CD8-positive, alpha-beta memory T cell (primary cell): ENCODE results near the gene ALDH8A1. TPM values are rescaled to one million over a fixed set of nuclear protein-coding genes. Genes with fewer than 3 reads are reported as not detected.
A peak's percentile ranks its signal among the peaks of the same experiment; 100 is the strongest.

Experiments
- CTCF ChIA-PET: fragments of 350-600 bp; sonication (Branson Sonifier 250); formaldehyde crosslinking; loops from one replicate; lab custom pipeline; 2021; ENCODE audit warnings: antibody characterized with exemption; lab: Charles Lee
- POLR2A ChIA-PET: fragments of 350-600 bp; sonication (Branson Sonifier 250); formaldehyde crosslinking; loops from one replicate; lab custom pipeline; 2021; ENCODE audit warnings: antibody characterized with exemption; lab: Charles Lee
- DNase-seq, 5 donors: peaks; one replicate each; pipeline versions ENCODE4 v3.0.0 to v3.0.0-alpha.2; 2020 to 2022; ENCODE audit warnings: mixed read lengths in 1 of 5
- H3K27ac ChIP-seq: one replicate; pipeline ENCODE4 v1.7.0; 2013; ENCODE audit warnings: low read depth, mild to moderate bottlenecking, low read length, moderate library complexity
- H3K27me3 ChIP-seq: 2 replicates; pipeline ENCODE4 v1.7.0; 2013; ENCODE audit warnings: low read length, mild to moderate bottlenecking; ENCODE audit not compliant: insufficient read depth, poor library complexity, severe bottlenecking
- H3K36me3 ChIP-seq: 2 replicates; pipeline ENCODE4 v1.7.0; 2013; ENCODE audit warnings: mild to moderate bottlenecking, low read length, moderate library complexity; ENCODE audit not compliant: insufficient read depth
- H3K4me1 ChIP-seq: 2 replicates; pipeline ENCODE4 v1.7.0; 2013; ENCODE audit warnings: mild to moderate bottlenecking, low read length, moderate library complexity; ENCODE audit not compliant: insufficient read depth
- H3K4me3 ChIP-seq: 2 replicates; pipeline ENCODE4 v1.7.0; 2013; ENCODE audit warnings: mild to moderate bottlenecking, low read length
- H3K9me3 ChIP-seq: 2 replicates; pipeline ENCODE4 v1.7.0; 2013; ENCODE audit warnings: mild to moderate bottlenecking, low read length
- H3K27ac Mint-ChIP-seq, 8 donors: one replicate each; pipeline ENCODE4 v1.8.0; 2020 to 2021; ENCODE audit warnings: mixed read lengths in 8 of 8, mild to moderate bottlenecking in 6 of 8, inconsistent platforms in 3 of 8, moderate library complexity in 3 of 8
- H3K27me3 Mint-ChIP-seq, 2 donors: one replicate each; pipeline ENCODE4 v1.8.0; 2020 to 2021; ENCODE audit warnings: mixed read lengths in 2 of 2, mild to moderate bottlenecking in 1 of 2, moderate library complexity in 1 of 2
- H3K36me3 Mint-ChIP-seq, 3 donors: one replicate each; pipeline ENCODE4 v1.8.0; 2020 to 2021; ENCODE audit warnings: mixed read lengths in 3 of 3, inconsistent platforms in 1 of 3, mild to moderate bottlenecking in 1 of 3
- H3K4me1 Mint-ChIP-seq, 3 donors: one replicate each; pipeline ENCODE4 v1.8.0; 2020 to 2021; ENCODE audit warnings: mixed read lengths in 3 of 3, inconsistent platforms in 1 of 3, mild to moderate bottlenecking in 1 of 3
- H3K4me3 Mint-ChIP-seq, 7 donors: one replicate each; pipeline ENCODE4 v1.8.0; 2020 to 2021; ENCODE audit warnings: mixed read lengths in 7 of 7, mild to moderate bottlenecking in 6 of 7, moderate library complexity in 4 of 7, inconsistent platforms in 2 of 7
- H3K9me3 Mint-ChIP-seq, 5 donors: one replicate each; pipeline ENCODE4 v1.8.0; 2020 to 2022; ENCODE audit warnings: mixed read lengths in 5 of 5, mild to moderate bottlenecking in 3 of 5, moderate library complexity in 2 of 5, inconsistent platforms in 1 of 5
- polyA plus RNA-seq: library from polyadenylated mRNA; unstranded; fragments of 300-500 nt; fragmentation: Illumina TruSeq; gene quantifications from one replicate; pipeline ENCODE4 v1.2.3, GENCODE V29; 2021
- total RNA-seq, 2 experiments: library from RNA; stranded (reverse); gene quantifications; one replicate each; pipeline ENCODE4 v1.2.3, GENCODE V29; 2021

ALDH8A1 gene
- total and polyA plus RNA-seq, 3 experiments from 2014 or later: 0.08 to 0.85 (median 0.82) TPM

GRCh38 chr6:134962421-134962820, 12.5 kb upstream of the ALDH8A1 start:
- POLR2A ChIA-PET: no interaction called here
- Histone ChIP-seq H3K27ac (no peak overlapping the region), H3K36me3 (peaks cover 23% of the 10 kb centered on the region), H3K4me3 (no peak overlapping the region), H3K4me1 (no peaks in the 10 kb centered on the region), H3K27me3 (no peaks in the 10 kb centered on the region), H3K9me3 (no peaks in the 10 kb centered on the region)
- Mint-ChIP-seq H3K9me3 (peaks cover 0 to 21% (median 4%) of the 10 kb centered on the region in 5 donors), H3K27me3 (no peaks in the 10 kb centered on the region), H3K4me3 (no peak overlapping the region), H3K36me3 (peaks cover 26 to 70% (median 34%) of the 10 kb centered on the region in 3 donors), H3K4me1 (no peaks in the 10 kb centered on the region), H3K27ac (no peak overlapping the region)
- CTCF ChIA-PET: no interaction called here
- DNase-seq: no peak

- Mint-ChIP-seq H3K27ac (no peak overlapping the region), H3K4me3 (no peak overlapping the region), H3K36me3 (peaks cover 26 to 60% (median 28%) of the 10 kb centered on the region in 3 donors), H3K4me1 (no peaks in the 10 kb centered on the region), H3K27me3 (no peaks in the 10 kb centered on the region), H3K9me3 (peaks cover 0 to 21% (median 4%) of the 10 kb centered on the region in 5 donors)
- no peak overlapping the region for H3K4me3 ChIP-seq
- H3K36me3 ChIP-seq: peaks cover 23% of the 10 kb centered on the region
- H3K9me3 ChIP-seq: no peaks in the 10 kb centered on the region
- H3K27ac ChIP-seq: no peak overlapping the region
- no peaks in the 10 kb centered on the region for H3K27me3 ChIP-seq
- H3K4me1 ChIP-seq: no peaks in the 10 kb centered on the region
- ChIA-PET CTCF (no interaction called here), POLR2A (no interaction called here)
- no peak for DNase-seq
Measured at GRCh38 chr6:134961366-134961765, 11.5 kb upstream of the ALDH8A1 start.

GRCh38 chr6:134959603-134960002, 9.7 kb upstream of the ALDH8A1 start:
- no peaks in the 10 kb centered on the region for H3K4me1 ChIP-seq
- H3K27me3 ChIP-seq: no peaks in the 10 kb centered on the region
- H3K4me3 ChIP-seq: no peak overlapping the region
- H3K4me3 Mint-ChIP-seq: no peak overlapping the region
- H3K9me3 Mint-ChIP-seq: peaks cover 0 to 21% (median 4%) of the 10 kb centered on the region in 5 donors
- POLR2A ChIA-PET: interaction anchor here (0.6 kb wide), 1 partner anchor 74 kb away, joined by 3 read pairs; no protein-coding TSS in a partner anchor
- H3K27ac Mint-ChIP-seq: no peak overlapping the region
- no peaks in the 10 kb centered on the region for H3K9me3 ChIP-seq
- peaks cover 19 to 45% (median 23%) of the 10 kb centered on the region in 3 donors for H3K36me3 Mint-ChIP-seq
- CTCF ChIA-PET: interaction anchor here (1.3 kb wide), 1 partner anchor 224 kb away, joined by 3 read pairs; no protein-coding TSS in a partner anchor
- H3K36me3 ChIP-seq: peaks cover 14% of the 10 kb centered on the region
- H3K27me3 Mint-ChIP-seq: no peaks in the 10 kb centered on the region
- no peak overlapping the region for H3K27ac ChIP-seq
- DNase-seq: no peak
- H3K4me1 Mint-ChIP-seq: no peaks in the 10 kb centered on the region

- DNase-seq: no peak
- H3K9me3 ChIP-seq: no peaks in the 10 kb centered on the region
- POLR2A ChIA-PET: no interaction called here
- H3K4me1 ChIP-seq: no peaks in the 10 kb centered on the region
- Mint-ChIP-seq H3K9me3 (peaks cover 0 to 19% (median 4%) of the 10 kb centered on the region in 5 donors), H3K36me3 (peaks cover 12 to 20% (median 15%) of the 10 kb centered on the region in 3 donors), H3K27ac (no peak overlapping the region), H3K4me3 (no peak overlapping the region), H3K4me1 (no peaks in the 10 kb centered on the region), H3K27me3 (no peaks in the 10 kb centered on the region)
- H3K27ac ChIP-seq: no peak overlapping the region
- H3K27me3 ChIP-seq: no peaks in the 10 kb centered on the region
- CTCF ChIA-PET: interaction anchor here (1.9 kb wide), 1 partner anchor 15 kb away, joined by 5 read pairs; no protein-coding TSS in a partner anchor
- H3K36me3 ChIP-seq: peaks cover 5% of the 10 kb centered on the region
- H3K4me3 ChIP-seq: no peak overlapping the region
Measured at GRCh38 chr6:134956676-134957075, 6.8 kb upstream of the ALDH8A1 start.

- H3K9me3 ChIP-seq: no peaks in the 10 kb centered on the region
- no peaks in the 10 kb centered on the region for H3K4me1 ChIP-seq
- no peak overlapping the region for H3K27ac Mint-ChIP-seq
- CTCF ChIA-PET: interaction anchor here (1.9 kb wide), 1 partner anchor 14 kb away, joined by 5 read pairs; no protein-coding TSS in a partner anchor
- peaks cover 0 to 13% (median 2%) of the 10 kb centered on the region in 5 donors for H3K9me3 Mint-ChIP-seq
- no peaks in the 10 kb centered on the region for H3K27me3 ChIP-seq
- H3K27ac ChIP-seq: no peak overlapping the region
- H3K36me3 ChIP-seq: peaks cover 1% of the 10 kb centered on the region
- no peak for DNase-seq
- H3K4me3 ChIP-seq: no peak overlapping the region
- POLR2A ChIA-PET: no interaction called here
- peaks cover 6 to 13% (median 8%) of the 10 kb centered on the region in 3 donors for H3K36me3 Mint-ChIP-seq
- no peaks in the 10 kb centered on the region for H3K4me1 Mint-ChIP-seq
- no peaks in the 10 kb centered on the region for H3K27me3 Mint-ChIP-seq
- H3K4me3 Mint-ChIP-seq: no peak overlapping the region
Measured at GRCh38 chr6:134956032-134956431, 6.1 kb upstream of the ALDH8A1 start.

- H3K27ac ChIP-seq: no peak overlapping the region
- H3K27ac Mint-ChIP-seq: no peak overlapping the region
- H3K27me3 Mint-ChIP-seq: no peaks in the 10 kb centered on the region
- peaks cover 0 to 3% (median 0%) of the 10 kb centered on the region in 5 donors for H3K9me3 Mint-ChIP-seq
- DNase-seq: no peak
- no peaks in the 10 kb centered on the region for H3K4me1 ChIP-seq
- ChIA-PET POLR2A (no interaction called here), CTCF (no interaction called here)
- H3K9me3 ChIP-seq: no peaks in the 10 kb centered on the region
- H3K4me1 Mint-ChIP-seq: no peaks in the 10 kb centered on the region
- H3K4me3 Mint-ChIP-seq: no peak overlapping the region
- H3K27me3 ChIP-seq: no peaks in the 10 kb centered on the region
- H3K4me3 ChIP-seq: no peak overlapping the region
- peaks cover 3 to 7% (median 4%) of the 10 kb centered on the region in 3 donors for H3K36me3 Mint-ChIP-seq
- H3K36me3 ChIP-seq: no peaks in the 10 kb centered on the region
Measured at GRCh38 chr6:134954272-134955000, 4.5 kb upstream of the ALDH8A1 start.

- Mint-ChIP-seq H3K27me3 (peaks cover 0 to 2% of the 10 kb centered on the region in 2 donors), H3K4me3 (no peak overlapping the region), H3K4me1 (no peaks in the 10 kb centered on the region), H3K9me3 (no peaks in the 10 kb centered on the region), H3K27ac (peak overlapping the region in 1 of 8 donors; percentile 34), H3K36me3 (no peaks in the 10 kb centered on the region)
- Histone ChIP-seq H3K27ac (no peak overlapping the region), H3K27me3 (no peaks in the 10 kb centered on the region), H3K4me3 (no peak overlapping the region), H3K4me1 (no peaks in the 10 kb centered on the region), H3K9me3 (no peaks in the 10 kb centered on the region), H3K36me3 (no peaks in the 10 kb centered on the region)
- ChIA-PET CTCF (interaction anchor here (0.9 kb wide), 1 partner anchor 11 kb away, joined by 4 read pairs; no protein-coding TSS in a partner anchor), POLR2A (no interaction called here)
- DNase-seq: no peak
Measured at GRCh38 chr6:134951494-134952263, 1.8 kb upstream of the ALDH8A1 start.

GRCh38 chr6:134950482-134950881, 581 bp upstream of the ALDH8A1 start:
- H3K9me3 ChIP-seq: no peaks in the 10 kb centered on the region
- ChIA-PET POLR2A (no interaction called here), CTCF (interaction anchor here (2.8 kb wide), 1 partner anchor 10 kb away, joined by 11 read pairs; no protein-coding TSS in a partner anchor)
- no peaks in the 10 kb centered on the region for H3K36me3 ChIP-seq
- Mint-ChIP-seq H3K27me3 (peaks cover 0 to 2% of the 10 kb centered on the region in 2 donors), H3K4me1 (no peaks in the 10 kb centered on the region), H3K9me3 (no peaks in the 10 kb centered on the region), H3K4me3 (no peak overlapping the region), H3K27ac (no peak overlapping the region), H3K36me3 (no peaks in the 10 kb centered on the region)
- H3K4me1 ChIP-seq: no peaks in the 10 kb centered on the region
- DNase-seq: no peak
- no peaks in the 10 kb centered on the region for H3K27me3 ChIP-seq
- H3K27ac ChIP-seq: no peak overlapping the region
- no peak overlapping the region for H3K4me3 ChIP-seq
